AG04449 (cell line): Measurements from ENCODE around the gene ODAD3.
A peak's percentile ranks its signal among the peaks of the same experiment; 100 is the strongest.

Source experiments
- CTCF ChIA-PET: fragments of 350-600 bp; formaldehyde crosslinking; extraction: SDS; loops from one replicate; lab custom pipeline; 2021; ENCODE audit warnings: antibody characterized with exemption; lab: Yijun Ruan, JAX
- POLR2A ChIA-PET: fragments of 400-600, 350-600 bp; formaldehyde crosslinking; extraction: SDS; loops from one replicate; lab custom pipeline; 2020; ENCODE audit warnings: antibody characterized with exemption, inconsistent platforms; lab: Yijun Ruan, JAX
- DNase-seq: peaks from one replicate; pipeline ENCODE4 v3.0.0-alpha.2; 2010; ENCODE audit warnings: low read depth, low spot score
- H3K4me3 ChIP-seq: 2 replicates; pipeline ENCODE4 v1.5.1; 2011; ENCODE audit warnings: low read depth, mild to moderate bottlenecking, control low read depth, low read length
- CTCF ChIP-seq: IDR thresholded peaks from one replicate; pipeline ENCODE4 v1.5.1; 2011; ENCODE audit warnings: mild to moderate bottlenecking, moderate library complexity, low read length, control low read depth, inconsistent platforms; ENCODE audit not compliant: insufficient read depth; ENCODE audit errors: missing control alignments

ODAD3 gene

DNA sequence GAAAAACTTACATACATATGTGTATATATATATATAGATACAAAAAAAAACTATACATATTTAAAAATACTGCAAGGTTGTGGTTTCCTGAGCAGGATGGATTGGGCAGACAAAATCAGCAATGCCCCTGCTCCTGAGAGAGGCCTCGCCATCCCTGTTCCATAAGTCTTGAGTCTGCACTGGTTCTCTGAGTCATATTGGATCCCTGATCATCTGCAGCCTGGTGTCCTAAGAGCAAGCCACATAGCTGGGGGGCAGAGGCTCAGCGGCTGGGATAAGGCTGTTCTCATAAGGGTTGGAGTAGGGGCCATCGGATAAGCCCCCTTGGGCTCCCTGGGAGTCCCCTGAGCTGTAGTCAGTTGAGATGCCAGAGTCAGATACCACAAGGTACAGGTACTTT is 57.2 kb downstream of the ODAD3 start:
- POLR2A ChIA-PET = interaction anchor here (0.5 to 0.7 kb wide), 4 partner anchors 32 to 141 kb away, joined by 3 to 5 read pairs (median 3); partner anchors contain the start of genes CCDC159 and TMEM205
- no peak for DNase-seq
- CTCF ChIA-PET = interaction anchor here (0.8 to 5.6 kb wide), 10 partner anchors 9 to 240 kb away, joined by 3 to 18 read pairs (median 4); partner anchors contain the start of gene PRKCSH
- no peak for TF ChIP-seq CTCF
- peak overlapping the region; percentile 3; the same call in 1 of the 2 replicates for H3K4me3 ChIP-seq

DNA sequence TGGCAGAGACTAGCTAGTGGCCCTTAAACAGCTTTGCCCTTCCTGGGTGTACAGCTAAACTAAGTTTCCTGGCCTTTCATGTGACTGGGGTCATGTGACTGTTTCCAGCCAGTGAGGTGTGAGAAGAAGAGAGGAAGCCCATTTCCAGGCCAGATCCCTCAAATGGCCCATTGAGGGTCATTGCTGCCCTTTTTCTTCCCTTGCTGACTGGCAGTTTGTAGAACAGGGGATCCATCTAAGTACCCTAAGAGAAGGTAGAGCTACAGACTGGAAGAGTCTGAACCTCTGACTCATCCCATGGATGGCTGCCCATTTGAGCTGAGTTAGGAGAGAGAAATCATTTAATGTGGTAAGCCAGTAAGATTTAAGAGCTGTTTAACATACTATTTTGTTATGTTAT is 57.7 kb downstream of the ODAD3 start:
- peak; percentile 57 for DNase-seq

GRCh38 chr19:11375143-11375948 is 59.6 kb downstream of the ODAD3 start:
- no peak for DNase-seq
- ChIA-PET POLR2A (interaction anchor here (0.6 to 1.5 kb wide), 6 partner anchors 12 to 44 kb away, joined by 3 to 11 read pairs (median 3); no protein-coding TSS in a partner anchor), CTCF (interaction anchor here (0.7 to 5.6 kb wide), 11 partner anchors 8 to 161 kb away, joined by 3 to 18 read pairs (median 4); partner anchors contain the start of genes CCDC159, RGL3 and TMEM205)
- TF ChIP-seq CTCF = no peak
- peak overlapping the region; percentile 39 for H3K4me3 ChIP-seq

More for the DNA sequence above, 57.7 kb downstream of the ODAD3 start:
- no peak overlapping the region for H3K4me3 ChIP-seq
- CTCF ChIA-PET = interaction anchor here (0.8 to 5.6 kb wide), 11 partner anchors 8 to 239 kb away, joined by 3 to 18 read pairs (median 4); partner anchors contain the start of gene PRKCSH
- POLR2A ChIA-PET = interaction anchor here (0.5 to 0.7 kb wide), 4 partner anchors 31 to 142 kb away, joined by 3 to 5 read pairs (median 3); partner anchors contain the start of genes CCDC159 and TMEM205
- no peak for TF ChIP-seq CTCF

DNA sequence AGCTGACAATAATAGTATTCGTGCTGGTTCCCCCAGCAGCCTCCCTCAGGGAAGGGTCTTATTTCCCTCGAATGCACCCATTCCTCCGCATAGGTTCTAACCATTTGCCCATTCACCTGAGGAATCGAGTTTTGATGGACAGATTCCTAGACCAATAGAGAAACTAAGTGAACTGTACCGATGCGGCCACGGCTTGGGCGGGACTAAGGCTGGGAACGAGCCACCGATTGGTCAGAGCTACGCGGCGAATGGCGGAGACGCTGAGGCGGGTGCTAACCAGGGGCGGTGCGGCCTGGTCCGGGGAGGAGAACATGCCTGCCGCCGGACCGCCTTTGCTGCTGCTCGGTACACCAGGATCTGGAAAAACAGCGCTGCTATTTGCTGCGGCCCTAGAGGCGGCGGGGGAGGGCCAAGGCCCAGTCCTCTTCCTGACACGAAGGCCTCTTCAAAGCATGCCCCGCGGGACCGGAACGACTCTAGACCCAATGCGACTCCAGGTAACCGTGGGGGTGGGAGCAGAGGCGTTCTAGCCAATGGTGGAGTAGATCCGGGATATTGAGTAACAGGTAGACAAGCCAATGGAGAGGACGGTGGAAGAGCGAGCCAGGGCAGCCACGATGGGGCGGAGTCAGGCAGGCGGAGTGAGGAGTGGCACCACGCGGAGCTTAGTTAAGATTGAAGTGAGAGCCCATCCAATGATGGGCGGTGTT is 60.3 kb downstream of the ODAD3 start, which contains the start of gene SWSAP1:
Gene SWSAP1 (plus strand): TSS at position 234 of the 710 bp plus-strand sequence. CDS start 15 bp downstream, at position 249.
- ChIA-PET POLR2A (interaction anchor here (0.6 to 1.5 kb wide), 8 partner anchors 11 to 61 kb away, joined by 3 to 11 read pairs (median 3); partner anchors contain the start of genes CCDC159, ODAD3, PRKCSH and TMEM205), CTCF (interaction anchor here (0.7 to 5.6 kb wide), 10 partner anchors 9 to 162 kb away, joined by 3 to 18 read pairs (median 4); partner anchors contain the start of genes CCDC159, RGL3 and TMEM205)
- DNase-seq = peak; percentile 94
- no peak for TF ChIP-seq CTCF
- H3K4me3 ChIP-seq = peak within 1 kb of the TSS; percentile 65

GRCh38 chr19:11373885-11374432 is 61.0 kb downstream of the ODAD3 start:
- ChIA-PET CTCF (interaction anchor here (0.8 to 5.6 kb wide), 4 partner anchors 28 to 108 kb away, joined by 3 to 18 read pairs (median 4); partner anchors contain the start of genes CCDC159 and TMEM205), POLR2A (interaction anchor here (0.8 to 1.5 kb wide), 5 partner anchors 11 to 61 kb away, joined by 3 to 11 read pairs (median 3); partner anchors contain the start of genes CCDC159, ODAD3, PRKCSH and TMEM205)
- DNase-seq = no peak
- H3K4me3 ChIP-seq = peak overlapping the region; percentile 51
- TF ChIP-seq CTCF = no peak
